ENCODE data around the gene FFAR3. TPM values are rescaled to one million over a fixed set of nuclear protein-coding genes. Genes with fewer than 3 reads are reported as not detected.

Gene FFAR3
- total RNA-seq, 2 donors from 2014 or later: not detected

DNA sequence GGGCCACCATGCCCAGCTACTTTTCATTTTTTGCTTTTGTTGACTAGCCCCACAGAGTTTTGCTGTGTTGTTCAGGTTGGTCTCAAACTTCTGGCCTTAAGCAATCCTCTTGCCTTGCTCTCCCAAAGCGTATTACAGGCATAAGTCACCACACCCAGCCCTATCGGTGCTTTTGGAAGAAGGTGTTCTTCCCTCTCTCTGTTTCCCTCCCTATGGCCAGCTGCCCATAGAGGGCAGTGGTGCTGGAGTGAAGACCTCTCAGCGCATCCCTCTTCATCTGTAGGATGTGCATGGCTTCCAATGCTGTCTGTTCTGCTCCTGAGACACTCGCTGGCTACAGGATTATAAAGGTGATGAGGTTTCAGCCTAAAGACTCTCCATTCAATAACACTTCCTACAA lies 30.6 kb upstream of the FFAR3 start:
- no peaks in the 10 kb centered on the region for H3K27me3 ChIP-seq
- H3K4me3 ChIP-seq: no peak overlapping the region
- no peaks in the 10 kb centered on the region for H3K9me3 ChIP-seq
- intact Hi-C loops (cut with DNase I): no loop called here
- H3K27ac ChIP-seq: no peak overlapping the region
- no peaks in the 10 kb centered on the region for H3K36me3 ChIP-seq (replicated peaks in 1 of 2; ENCODE audit: insufficient read depth in 1 of 2, low read depth in 2 of 2)
- no peak for ATAC-seq
- 74 to 80% methylated on average over 4 of the region's 4 CpGs for WGBS, 2 donors
- no peak for TF ChIP-seq POLR2A (IDR thresholded peaks at IDR 0.05)
- TF ChIP-seq, protein P1, sequence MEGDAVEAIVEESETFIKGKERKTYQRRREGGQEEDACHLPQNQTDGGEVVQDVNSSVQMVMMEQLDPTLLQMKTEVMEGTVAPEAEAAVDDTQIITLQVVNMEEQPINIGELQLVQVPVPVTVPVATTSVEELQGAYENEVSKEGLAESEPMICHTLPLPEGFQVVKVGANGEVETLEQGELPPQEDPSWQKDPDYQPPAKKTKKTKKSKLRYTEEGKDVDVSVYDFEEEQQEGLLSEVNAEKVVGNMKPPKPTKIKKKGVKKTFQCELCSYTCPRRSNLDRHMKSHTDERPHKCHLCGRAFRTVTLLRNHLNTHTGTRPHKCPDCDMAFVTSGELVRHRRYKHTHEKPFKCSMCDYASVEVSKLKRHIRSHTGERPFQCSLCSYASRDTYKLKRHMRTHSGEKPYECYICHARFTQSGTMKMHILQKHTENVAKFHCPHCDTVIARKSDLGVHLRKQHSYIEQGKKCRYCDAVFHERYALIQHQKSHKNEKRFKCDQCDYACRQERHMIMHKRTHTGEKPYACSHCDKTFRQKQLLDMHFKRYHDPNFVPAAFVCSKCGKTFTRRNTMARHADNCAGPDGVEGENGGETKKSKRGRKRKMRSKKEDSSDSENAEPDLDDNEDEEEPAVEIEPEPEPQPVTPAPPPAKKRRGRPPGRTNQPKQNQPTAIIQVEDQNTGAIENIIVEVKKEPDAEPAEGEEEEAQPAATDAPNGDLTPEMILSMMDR (IDR thresholded peaks at IDR 0.05): no peak
- no peaks in the 10 kb centered on the region for H3K4me1 ChIP-seq
- DNase-seq: no peak

- 67 to 79% methylated on average over 12 of the region's 12 CpGs for WGBS, 2 donors
- H3K27me3 ChIP-seq: no peaks in the 10 kb centered on the region
- DNase-seq: no peak
Observed at GRCh38 chr19:35328851-35329285, 29.4 kb upstream of the FFAR3 start, which contains the start of gene CD22. CD22 (plus strand) TSS chr19:35329187; CDS start chr19:35332041, 2,854 bp downstream.

GRCh38 chr19:35329323-35329722 lies 28.9 kb upstream of the FFAR3 start:
- no peaks in the 10 kb centered on the region for H3K27me3 ChIP-seq
- WGBS, 2 donors: 50 to 66% methylated on average over 1 to 4 of the region's 4 CpGs
- ATAC-seq: no peak

More at GRCh38 chr19:35328851-35329285, 29.4 kb upstream of the FFAR3 start, which contains the start of gene CD22:
- intact Hi-C loops (cut with DNase I): no loop called here
- no peaks in the 10 kb centered on the region for H3K9me3 ChIP-seq
- H3K27ac ChIP-seq: no peak within 1 kb of the TSS
- no peak for TF ChIP-seq POLR2A (IDR thresholded peaks at IDR 0.05)
- TF ChIP-seq, protein P1 (IDR thresholded peaks at IDR 0.05): no peak
- H3K4me3 ChIP-seq: no peak within 1 kb of the TSS
- H3K4me1 ChIP-seq: no peaks in the 10 kb centered on the region
- H3K36me3 ChIP-seq (replicated peaks in 1 of 2; ENCODE audit: insufficient read depth in 1 of 2, low read depth in 2 of 2): no peaks in the 10 kb centered on the region
- no peak for ATAC-seq

GRCh38 chr19:35330475-35330874 lies 27.8 kb upstream of the FFAR3 start:
- H3K4me1 ChIP-seq: no peaks in the 10 kb centered on the region
- TF ChIP-seq, protein P1 (IDR thresholded peaks at IDR 0.05): no peak
- TF ChIP-seq POLR2A (IDR thresholded peaks at IDR 0.05): no peak
- no peaks in the 10 kb centered on the region for H3K9me3 ChIP-seq
- H3K27ac ChIP-seq: no peak overlapping the region
- DNase-seq: no peak
- no peaks in the 10 kb centered on the region for H3K27me3 ChIP-seq
- 51 to 68% methylated on average over 7 of the region's 7 CpGs for WGBS, 2 donors
- H3K36me3 ChIP-seq (replicated peaks in 1 of 2; ENCODE audit: insufficient read depth in 1 of 2, low read depth in 2 of 2): no peaks in the 10 kb centered on the region
- H3K4me3 ChIP-seq: no peak overlapping the region
- intact Hi-C loops (cut with DNase I): no loop called here
- no peak for ATAC-seq

More at GRCh38 chr19:35329323-35329722, 28.9 kb upstream of the FFAR3 start:
- Histone ChIP-seq H3K27ac (no peak overlapping the region), H3K36me3 (replicated peaks in 1 of 2; ENCODE audit: insufficient read depth in 1 of 2, low read depth in 2 of 2) (no peaks in the 10 kb centered on the region), H3K4me1 (no peaks in the 10 kb centered on the region), H3K4me3 (no peak overlapping the region), H3K9me3 (no peaks in the 10 kb centered on the region)
- no peak for DNase-seq
- TF ChIP-seq, protein P1 (IDR thresholded peaks at IDR 0.05): no peak
- intact Hi-C loops (cut with DNase I): no loop called here

- H3K36me3 ChIP-seq (replicated peaks in 1 of 2; ENCODE audit: insufficient read depth in 1 of 2, low read depth in 2 of 2): no peaks in the 10 kb centered on the region
- H3K4me3 ChIP-seq: no peak overlapping the region
- no peaks in the 10 kb centered on the region for H3K9me3 ChIP-seq
- intact Hi-C loops (cut with DNase I): no loop called here
- no peak for DNase-seq
- no peaks in the 10 kb centered on the region for H3K4me1 ChIP-seq
- no peaks in the 10 kb centered on the region for H3K27me3 ChIP-seq
- 71 to 79% methylated on average over 14 of the region's 14 CpGs for WGBS, 2 donors
- no peak for ATAC-seq
- H3K27ac ChIP-seq: no peak overlapping the region
- no peak for TF ChIP-seq POLR2A (IDR thresholded peaks at IDR 0.05)
- TF ChIP-seq, protein P1 (IDR thresholded peaks at IDR 0.05): no peak
Observed at GRCh38 chr19:35331551-35332214, 26.6 kb upstream of the FFAR3 start.

Measured in body of pancreas (tissue), 4 donors.